GM06990 (cell line): ENCODE results near the gene TRIM10.

ENCODE experiments used
- DNase-seq: peaks from one replicate; pipeline ENCODE4 v3.0.0-alpha.2; 2011; ENCODE audit not compliant: insufficient read length; ENCODE audit errors: extremely low read depth
- H3K27me3 ChIP-seq: replicated peaks from 2 replicates; pipeline ENCODE4 v1.6.0; 2011; ENCODE audit warnings: low read length; ENCODE audit not compliant: control insufficient read depth, insufficient read depth
- H3K36me3 ChIP-seq: 2 replicates; pipeline ENCODE4 v1.5.1; 2011; ENCODE audit warnings: low read length; ENCODE audit not compliant: control insufficient read depth, insufficient read depth
- H3K4me3 ChIP-seq: replicated peaks from 2 replicates; pipeline ENCODE4 v1.5.1; 2011; ENCODE audit warnings: low read depth, mild to moderate bottlenecking, control low read depth, low read length
- CTCF ChIP-seq: IDR thresholded peaks from 2 replicates; pipeline ENCODE4 v1.5.1; 2011; ENCODE audit warnings: low read length, control low read depth, mild to moderate bottlenecking, inconsistent platforms; ENCODE audit not compliant: insufficient read depth, poor library complexity, severe bottlenecking

Gene TRIM10

GRCh38 chr6:30163090-30163917 is 2.3 kb upstream of the TRIM10 start, which contains the start of gene TRIM15:
TRIM15 (plus strand) TSS chr6:30163546; CDS start chr6:30163685, 139 bp downstream.
- no peak for TF ChIP-seq CTCF
- Histone ChIP-seq H3K27me3 (no peaks in the 10 kb centered on the region; the same call in 1 of the 2 replicates), H3K4me3 (no peak within 1 kb of the TSS), H3K36me3 (no peaks in the 10 kb centered on the region)
- DNase-seq, result no peak

GRCh38 chr6:30162265-30163089 is 1.5 kb upstream of the TRIM10 start:
- no peak for TF ChIP-seq CTCF
- no peak overlapping the region for H3K4me3 ChIP-seq
- DNase-seq, result no peak
- no peaks in the 10 kb centered on the region for H3K27me3 ChIP-seq
- H3K36me3 ChIP-seq, result no peaks in the 10 kb centered on the region

GRCh38 chr6:30160008-30160784 is 815 bp downstream of the TRIM10 start:
- Histone ChIP-seq H3K4me3 (no peak overlapping the region), H3K27me3 (no peaks in the 10 kb centered on the region), H3K36me3 (no peaks in the 10 kb centered on the region)
- no peak for DNase-seq
- no peak for TF ChIP-seq CTCF

- Histone ChIP-seq H3K27me3 (no peaks in the 10 kb centered on the region), H3K4me3 (no peak overlapping the region), H3K36me3 (no peaks in the 10 kb centered on the region)
- DNase-seq, result no peak
- no peak for TF ChIP-seq CTCF
Observed at GRCh38 chr6:30158475-30159040, 2.5 kb downstream of the TRIM10 start.

- no peaks in the 10 kb centered on the region for H3K36me3 ChIP-seq
- no peaks in the 10 kb centered on the region for H3K27me3 ChIP-seq
- DNase-seq, result no peak
- TF ChIP-seq CTCF, result no peak
- H3K4me3 ChIP-seq, result no peak overlapping the region
Observed at GRCh38 chr6:30157999-30158398, 3.0 kb downstream of the TRIM10 start.
